HG03039 (cell line): Measurements from ENCODE around the gene ANKS1B.
"Not testable (repeated sequence)": the region's sequence is repeated elsewhere in the genome, so short reads cannot be mapped to it uniquely, and the experiment has no call there.

ENCODE experiments used
- ATAC-seq: cut with Tn5 transposase; IDR thresholded peaks from one replicate; pipeline ENCODE4 v1.9.1; 2021; ENCODE audit warnings: mild to moderate bottlenecking, moderate library complexity; ENCODE audit not compliant: unreplicated experiment

Gene ANKS1B

DNA sequence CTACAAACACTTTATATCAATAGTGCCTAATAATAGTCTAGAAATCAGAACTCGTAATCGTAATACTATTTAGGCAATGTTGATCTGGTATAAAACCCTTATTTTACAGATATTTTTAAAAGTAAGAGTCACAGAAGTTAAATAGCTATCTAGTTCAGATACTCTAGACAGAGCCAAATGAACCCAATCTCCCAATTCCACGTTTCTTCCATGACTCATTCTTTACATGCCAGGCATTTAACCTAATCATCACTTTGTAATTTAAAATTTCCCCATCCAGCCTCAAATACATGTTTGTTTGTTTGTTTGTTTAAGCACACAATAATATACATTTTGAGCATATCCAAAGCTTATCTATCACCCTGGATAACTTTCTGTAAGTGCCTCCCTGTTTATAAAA is 373.6 kb downstream of the ANKS1B start:
- ATAC-seq, result no peak

DNA sequence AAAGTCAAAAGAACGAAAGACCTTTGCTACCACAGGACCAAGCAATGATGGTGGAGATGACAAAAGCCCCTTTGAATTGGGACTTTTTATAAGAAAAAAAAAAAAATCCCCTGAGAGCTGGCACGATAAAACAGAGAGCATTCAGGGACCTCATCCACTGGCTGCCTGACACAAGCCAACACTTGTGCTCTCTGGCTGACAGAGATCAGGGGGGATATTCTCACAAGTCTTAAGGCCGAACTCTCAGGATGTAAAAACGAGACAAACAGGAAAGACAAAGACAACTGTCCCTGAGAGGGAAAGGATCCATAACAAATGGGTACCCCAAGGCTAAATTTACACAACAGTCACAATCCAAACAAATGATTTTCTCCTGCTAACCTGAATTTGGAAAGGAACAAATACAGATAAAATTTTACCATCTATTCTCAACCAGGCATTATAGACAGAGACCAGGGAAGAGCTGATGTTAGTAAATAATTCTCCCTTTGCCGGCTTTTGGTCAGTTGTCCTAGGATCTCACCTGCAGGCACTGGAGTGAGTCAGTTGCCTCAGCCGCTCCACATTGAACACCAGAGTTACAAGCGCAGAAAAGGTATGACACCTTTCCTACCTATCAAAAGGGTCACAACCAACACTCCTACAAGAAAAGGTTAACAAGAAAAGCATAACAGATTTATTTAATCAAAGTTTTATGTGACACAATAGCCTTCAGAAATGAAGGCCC is 375.1 kb downstream of the ANKS1B start:
- no peak for ATAC-seq

DNA sequence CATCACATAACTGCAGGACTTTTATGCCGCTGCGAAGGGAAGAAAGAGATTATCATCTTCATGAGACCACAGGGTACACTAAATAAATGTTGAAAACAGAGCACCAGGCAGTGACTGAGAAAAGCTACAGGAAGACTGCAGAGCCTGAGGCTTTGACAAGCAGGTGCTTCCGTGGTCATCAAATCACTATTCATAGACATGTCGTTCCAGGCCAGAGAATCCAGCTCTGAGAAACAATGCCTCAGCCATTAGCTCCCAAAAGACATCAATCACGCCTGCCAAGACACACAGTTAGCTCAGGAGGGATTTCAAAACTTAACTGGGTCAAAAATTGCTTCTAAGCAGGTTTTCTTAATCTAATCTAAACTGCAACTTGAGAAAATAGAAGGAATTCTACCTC is 384.3 kb downstream of the ANKS1B start:
- no peak for ATAC-seq

GRCh38 chr12:99598785-99599184 is 386.0 kb downstream of the ANKS1B start:
- ATAC-seq, result no peak

DNA sequence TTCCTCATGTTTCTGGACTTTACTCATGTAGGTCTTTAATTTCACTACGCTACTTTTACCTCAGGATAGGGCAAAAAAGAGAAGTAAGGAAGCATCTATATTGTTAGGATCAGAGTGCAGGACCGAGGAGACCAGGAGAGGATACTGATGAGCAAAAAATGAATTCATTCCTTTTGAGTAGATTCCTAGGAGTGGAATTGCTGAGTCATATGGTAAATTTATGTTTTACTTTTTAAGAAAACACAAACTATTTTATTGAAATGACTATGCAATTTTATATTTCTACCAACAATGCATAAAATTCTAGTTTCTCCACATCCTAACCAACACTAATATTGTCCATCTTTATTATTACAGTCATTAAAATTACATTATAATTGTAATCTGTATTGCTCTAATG is 388.0 kb downstream of the ANKS1B start:
- ATAC-seq, result no peak

- not testable (repeated sequence) for ATAC-seq
Measured at GRCh38 chr12:99577125-99577524, 407.6 kb downstream of the ANKS1B start.

DNA sequence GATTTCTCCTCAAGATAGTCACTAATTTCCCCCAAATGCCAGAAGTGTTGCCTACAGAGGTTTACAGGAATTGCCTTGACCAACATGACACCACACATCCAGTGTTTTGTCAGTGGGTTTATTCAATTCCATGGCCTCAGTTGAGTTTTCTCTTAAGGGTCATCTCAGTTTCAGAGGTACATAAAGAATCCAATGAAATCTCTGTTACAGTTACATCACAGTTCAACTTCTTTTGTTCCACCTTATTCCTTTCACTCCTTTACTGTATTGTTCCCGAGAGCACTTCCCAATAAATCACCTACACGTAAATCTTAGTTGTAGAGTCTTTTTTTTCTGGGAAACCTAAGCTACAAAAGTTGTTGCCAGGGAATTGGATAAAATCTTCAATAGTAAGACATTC is 410.8 kb downstream of the ANKS1B start:
- ATAC-seq, result no peak

- ATAC-seq, result no peak
Measured at GRCh38 chr12:99567072-99567471, 417.7 kb downstream of the ANKS1B start.

GRCh38 chr12:99558109-99558508 is 426.6 kb downstream of the ANKS1B start:
- no peak for ATAC-seq

- ATAC-seq, result no peak
Measured at GRCh38 chr12:99553461-99553860, 431.3 kb downstream of the ANKS1B start.

DNA sequence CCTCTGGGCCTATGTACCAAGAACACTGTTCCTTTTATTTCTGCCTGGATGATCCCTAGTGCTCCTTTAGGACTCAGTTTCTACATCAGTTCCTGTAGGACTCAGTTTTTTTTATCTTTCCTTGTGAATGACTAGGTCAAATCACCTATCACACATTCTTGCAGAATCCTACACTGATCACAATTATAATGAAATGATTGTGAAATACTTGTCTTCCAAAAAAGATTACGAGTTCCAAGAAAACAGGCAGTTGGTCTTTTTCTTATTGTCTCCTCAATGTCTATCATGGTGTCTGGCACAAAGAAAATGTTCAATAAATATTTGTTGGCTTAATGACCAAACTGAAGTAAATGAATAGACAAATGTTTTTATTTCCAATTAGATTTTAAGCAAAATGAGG is 432.7 kb downstream of the ANKS1B start:
- no peak for ATAC-seq

DNA sequence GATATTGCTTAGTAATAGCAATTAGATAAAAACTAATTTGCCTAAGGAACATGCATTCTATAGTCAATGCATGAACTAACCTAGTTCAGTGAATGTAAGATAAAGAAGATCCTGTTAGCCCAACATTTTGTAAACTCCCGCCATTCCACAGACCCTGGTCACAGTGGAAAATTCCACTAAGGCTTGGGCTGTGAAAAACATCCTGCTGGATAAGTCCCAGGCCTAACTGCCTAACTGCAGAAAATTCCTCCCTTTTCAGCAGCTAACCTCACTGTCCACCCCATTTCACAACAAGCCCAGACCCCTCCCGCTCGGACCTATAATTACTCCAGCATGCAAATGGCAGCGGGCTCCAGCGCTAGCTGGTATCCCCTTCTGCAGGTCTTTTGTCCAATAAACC is 435.1 kb downstream of the ANKS1B start:
- ATAC-seq, result no peak

GRCh38 chr12:99549196-99549595 is 435.5 kb downstream of the ANKS1B start:
- ATAC-seq, result no peak

DNA sequence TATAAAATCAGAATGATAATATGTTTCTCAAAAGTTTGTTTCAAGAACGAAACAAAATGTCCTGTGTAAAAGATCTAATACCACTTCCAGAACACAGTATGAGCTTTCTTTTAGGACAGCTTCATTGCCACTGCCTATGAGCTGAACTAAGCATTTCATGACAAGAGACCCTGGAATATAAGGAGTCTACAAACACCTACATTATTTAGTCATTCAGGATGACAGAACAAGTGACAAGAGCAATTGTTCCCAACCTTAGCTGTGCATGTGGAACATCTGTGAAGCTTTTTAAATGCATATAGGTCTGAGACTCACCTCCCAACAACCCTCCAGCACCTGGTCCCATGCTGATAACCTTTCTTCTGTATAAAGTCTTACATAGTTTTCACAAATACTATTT is 440.3 kb downstream of the ANKS1B start:
- no peak for ATAC-seq

- ATAC-seq, result peak; percentile 94
Measured at GRCh38 chr12:99529966-99530365, 454.8 kb downstream of the ANKS1B start.

DNA sequence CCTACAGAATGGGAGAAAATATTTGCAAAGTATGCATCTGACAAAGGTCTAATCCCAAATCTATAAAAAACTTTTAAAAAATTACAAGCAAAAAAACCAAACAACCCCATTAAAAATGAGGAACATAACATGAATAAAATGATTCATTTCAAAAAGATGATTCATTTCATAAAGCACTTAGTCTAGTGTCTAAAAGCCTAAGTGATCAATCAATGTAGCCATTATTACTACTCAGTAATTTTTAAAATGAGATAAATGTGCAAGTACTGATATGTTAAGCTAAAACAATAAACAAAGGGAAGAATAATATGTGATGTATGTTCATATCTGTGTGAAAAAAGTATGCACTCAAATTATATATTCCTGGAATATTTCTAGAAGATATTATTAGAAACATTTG is 456.3 kb downstream of the ANKS1B start:
- no peak for ATAC-seq

DNA sequence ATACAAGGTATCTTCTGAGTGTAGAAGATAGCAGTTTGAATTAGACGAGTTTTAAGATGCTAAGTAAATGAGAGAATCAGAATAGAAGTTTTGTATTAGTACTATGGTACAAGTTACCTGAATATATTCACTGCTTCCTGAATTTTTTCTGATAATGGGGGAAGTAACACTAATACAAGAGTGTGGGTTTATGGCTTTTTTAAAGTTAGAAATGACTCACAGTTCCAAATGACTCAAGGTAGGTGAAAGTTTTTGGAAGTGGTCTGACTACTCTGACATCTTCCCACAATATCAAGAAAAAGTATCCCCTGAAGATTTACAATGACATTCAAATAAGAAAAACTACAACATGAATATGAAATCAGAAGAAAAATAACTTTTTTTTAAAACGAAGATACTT is 460.9 kb downstream of the ANKS1B start:
- no peak for ATAC-seq

GRCh38 chr12:99522456-99522855 is 462.3 kb downstream of the ANKS1B start:
- no peak for ATAC-seq

- ATAC-seq, result no peak
Measured at GRCh38 chr12:99521664-99522063, 463.1 kb downstream of the ANKS1B start.

- no peak for ATAC-seq
Measured at GRCh38 chr12:99513066-99513465, 471.7 kb downstream of the ANKS1B start.

DNA sequence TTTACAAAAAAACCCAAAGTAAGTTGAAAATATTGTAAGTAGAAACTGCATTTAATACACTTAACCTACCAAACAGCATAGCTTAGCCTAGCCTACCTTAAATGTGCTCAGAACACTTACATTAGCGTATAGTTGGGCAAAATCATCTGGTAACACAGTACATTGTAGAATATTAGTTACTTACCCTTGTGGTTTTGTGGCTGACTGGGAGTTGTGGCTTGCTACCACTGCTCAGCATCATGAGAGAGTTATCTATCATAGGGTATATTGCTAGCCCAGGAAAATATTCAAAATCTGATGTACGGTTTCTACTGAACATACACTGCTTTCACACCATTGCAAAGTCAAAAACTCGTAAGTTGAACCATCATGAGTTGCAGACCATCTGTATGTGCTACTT is 478.9 kb downstream of the ANKS1B start:
- no peak for ATAC-seq

- no peak for ATAC-seq
Measured at GRCh38 chr12:99498756-99499155, 486.0 kb downstream of the ANKS1B start.

DNA sequence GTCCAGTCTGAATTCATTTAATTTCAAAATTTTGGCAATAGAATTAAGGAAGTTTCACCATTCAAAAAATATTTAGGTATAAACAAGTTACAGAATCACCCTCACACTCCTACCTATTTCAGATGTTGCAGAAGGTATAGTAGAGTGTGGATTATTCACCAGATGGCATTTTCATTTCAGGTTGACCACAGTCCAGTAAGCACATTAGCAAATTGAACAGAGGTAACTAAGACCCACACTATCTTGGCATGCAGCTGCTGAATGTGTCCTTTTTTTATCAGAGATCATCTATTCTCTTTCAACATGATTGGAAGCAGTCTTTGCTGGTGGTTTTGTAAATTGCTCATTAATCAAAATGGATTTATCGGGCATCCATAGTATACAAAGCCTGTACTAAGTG is 488.9 kb downstream of the ANKS1B start:
- ATAC-seq, result no peak
